T-helper 2 cell treated with Interferon-gamma antibody and Interleukin-4, amounts not matched to agents 5 μg/mL and 100 μg/mL, for 36 hours (primary cell): Measurements from ENCODE around the gene KIF3A.
A peak's percentile ranks its signal among the peaks of the same experiment; 100 is the strongest.

Experiments used
- DNase-seq: peaks from one replicate; pipeline ENCODE4 v3.0.0; 2021; ENCODE audit warnings: low spot score
- H3K27ac Mint-ChIP-seq: one replicate; pipeline ENCODE4 v1.8.0; 2021; ENCODE audit warnings: mild to moderate bottlenecking, mixed read lengths
- H3K27me3 Mint-ChIP-seq: one replicate; pipeline ENCODE4 v1.8.0; 2021; ENCODE audit warnings: low read depth, mixed read lengths
- H3K36me3 Mint-ChIP-seq: one replicate; pipeline ENCODE4 v1.8.0; 2021; ENCODE audit warnings: low read depth, mixed read lengths
- H3K4me1 Mint-ChIP-seq: one replicate; pipeline ENCODE4 v1.8.0; 2021; ENCODE audit warnings: low read depth, mixed read lengths
- H3K4me3 Mint-ChIP-seq: one replicate; pipeline ENCODE4 v1.8.0; 2022; ENCODE audit warnings: mild to moderate bottlenecking, moderate library complexity, mixed read lengths
- H3K9me3 Mint-ChIP-seq: one replicate; pipeline ENCODE4 v1.8.0; 2021; ENCODE audit warnings: mixed read lengths

Gene KIF3A

GRCh38 chr5:132736853-132737833 lies at the start of gene KIF3A:
Gene KIF3A, minus strand, starts transcription at chr5:132737546. Its CDS starts 127 bp downstream, at chr5:132737419.
- Mint-ChIP-seq H3K27me3 (peaks cover 30% of the 10 kb centered on the region), H3K4me1 (peaks cover 37% of the 10 kb centered on the region), H3K27ac (peak within 1 kb of the TSS; percentile 89), H3K4me3 (peak within 1 kb of the TSS; percentile 90), H3K36me3 (peaks cover 12% of the 10 kb centered on the region), H3K9me3 (no peaks in the 10 kb centered on the region)
- DNase-seq: peak; percentile 99

DNA sequence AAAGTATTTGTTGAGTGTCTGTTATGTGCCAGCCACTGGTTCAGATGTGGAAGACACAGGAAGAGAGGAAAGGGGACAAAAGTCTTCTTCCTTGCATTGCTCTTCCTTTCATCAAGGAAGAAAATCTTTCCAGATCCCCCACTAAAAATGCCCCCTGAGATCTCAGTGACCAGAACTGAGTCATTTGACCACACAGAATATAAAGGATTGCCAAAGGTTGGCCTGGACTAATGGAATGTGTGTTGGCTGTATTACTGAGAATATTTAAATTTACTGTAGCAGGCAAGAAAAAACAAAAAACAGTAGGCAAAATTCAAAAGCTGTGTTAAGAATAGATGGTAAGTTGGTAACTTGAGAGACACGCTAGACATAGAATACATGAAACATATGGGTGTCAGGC lies 49.7 kb upstream of the KIF3A start:
- Mint-ChIP-seq H3K36me3 (no peaks in the 10 kb centered on the region), H3K4me3 (no peak overlapping the region), H3K27me3 (peaks cover 36% of the 10 kb centered on the region), H3K4me1 (peaks cover 10% of the 10 kb centered on the region), H3K27ac (no peak overlapping the region), H3K9me3 (no peaks in the 10 kb centered on the region)
- no peak for DNase-seq

DNA sequence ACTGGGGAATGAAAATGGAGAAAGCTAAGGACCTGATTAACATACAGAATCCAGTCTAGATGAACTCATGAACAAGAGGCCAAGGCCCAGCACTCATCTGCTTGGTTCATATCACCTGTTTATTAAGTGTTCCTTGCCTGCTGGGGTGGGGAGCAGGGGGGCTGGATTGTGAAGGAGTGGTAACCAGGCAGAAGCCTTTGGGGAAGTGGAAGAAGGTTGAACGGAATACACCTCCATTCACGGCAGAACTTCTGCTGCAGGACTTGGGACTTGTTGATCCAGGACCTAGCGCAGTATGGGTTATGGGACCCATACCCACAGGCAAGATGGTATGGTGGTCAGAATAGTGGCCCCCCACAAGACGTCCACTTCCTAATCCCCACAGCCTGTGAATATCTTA lies 48.5 kb upstream of the KIF3A start:
- Mint-ChIP-seq H3K4me1 (peaks cover 18% of the 10 kb centered on the region), H3K4me3 (no peak overlapping the region), H3K36me3 (no peaks in the 10 kb centered on the region), H3K27ac (no peak overlapping the region), H3K27me3 (peaks cover 48% of the 10 kb centered on the region), H3K9me3 (no peaks in the 10 kb centered on the region)
- no peak for DNase-seq

GRCh38 chr5:132785365-132785764 lies 48.0 kb upstream of the KIF3A start:
- no peak overlapping the region for H3K27ac Mint-ChIP-seq
- peaks cover 18% of the 10 kb centered on the region for H3K4me1 Mint-ChIP-seq
- no peak overlapping the region for H3K4me3 Mint-ChIP-seq
- H3K27me3 Mint-ChIP-seq: peaks cover 50% of the 10 kb centered on the region
- no peaks in the 10 kb centered on the region for H3K36me3 Mint-ChIP-seq
- no peak for DNase-seq
- no peaks in the 10 kb centered on the region for H3K9me3 Mint-ChIP-seq

- no peak overlapping the region for H3K27ac Mint-ChIP-seq
- peaks cover 29% of the 10 kb centered on the region for H3K4me1 Mint-ChIP-seq
- H3K4me3 Mint-ChIP-seq: no peak overlapping the region
- H3K27me3 Mint-ChIP-seq: peaks cover 62% of the 10 kb centered on the region
- no peaks in the 10 kb centered on the region for H3K9me3 Mint-ChIP-seq
- no peak for DNase-seq
- H3K36me3 Mint-ChIP-seq: no peaks in the 10 kb centered on the region
Measured at GRCh38 chr5:132782101-132782500, 44.8 kb upstream of the KIF3A start.

DNA sequence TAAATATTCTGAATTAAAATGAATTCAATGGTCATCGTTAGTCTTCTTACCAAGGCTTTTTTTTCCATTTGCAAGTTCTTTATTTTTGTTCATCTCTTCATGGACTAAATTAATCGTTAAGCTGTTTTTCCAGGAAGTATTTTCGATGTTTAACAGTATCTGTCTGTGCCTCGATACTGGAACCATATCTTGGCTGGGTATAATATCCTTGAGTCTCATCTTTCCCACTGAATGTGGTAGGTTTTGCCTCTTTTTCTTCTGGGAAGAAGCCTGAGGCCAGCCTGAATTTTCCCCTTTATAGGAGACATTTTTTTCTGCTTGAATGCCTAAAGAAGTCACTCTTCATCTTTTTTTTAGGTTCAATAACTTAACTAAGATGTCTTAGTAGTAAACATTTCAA lies 43.7 kb upstream of the KIF3A start:
- no peaks in the 10 kb centered on the region for H3K36me3 Mint-ChIP-seq
- peak overlapping the region; percentile 38 for H3K4me3 Mint-ChIP-seq
- H3K27me3 Mint-ChIP-seq: peaks cover 59% of the 10 kb centered on the region
- peaks cover 29% of the 10 kb centered on the region for H3K4me1 Mint-ChIP-seq
- H3K9me3 Mint-ChIP-seq: no peaks in the 10 kb centered on the region
- H3K27ac Mint-ChIP-seq: no peak overlapping the region
- no peak for DNase-seq

DNA sequence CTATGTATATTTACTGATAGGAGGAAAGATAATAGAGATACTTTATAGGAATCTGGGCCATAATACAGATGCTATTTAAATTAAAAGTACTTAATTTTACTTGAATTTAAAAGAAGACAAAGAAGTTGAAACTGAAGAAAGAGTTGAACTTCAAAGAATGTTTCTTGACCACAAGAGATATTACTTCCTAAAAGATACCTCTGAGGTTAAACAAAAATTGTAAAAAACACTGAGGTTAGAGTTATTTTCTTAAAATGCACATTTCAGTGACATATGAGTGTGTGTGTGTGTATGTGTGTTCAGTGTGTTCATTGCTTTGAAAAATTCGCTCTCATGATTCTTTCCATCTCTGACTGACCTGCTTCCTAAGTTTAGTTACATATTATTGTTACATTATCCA lies 43.2 kb upstream of the KIF3A start:
- no peaks in the 10 kb centered on the region for H3K9me3 Mint-ChIP-seq
- H3K27me3 Mint-ChIP-seq: peaks cover 60% of the 10 kb centered on the region
- H3K27ac Mint-ChIP-seq: no peak overlapping the region
- H3K4me3 Mint-ChIP-seq: peak overlapping the region; percentile 38
- peaks cover 29% of the 10 kb centered on the region for H3K4me1 Mint-ChIP-seq
- no peaks in the 10 kb centered on the region for H3K36me3 Mint-ChIP-seq
- DNase-seq: no peak

DNA sequence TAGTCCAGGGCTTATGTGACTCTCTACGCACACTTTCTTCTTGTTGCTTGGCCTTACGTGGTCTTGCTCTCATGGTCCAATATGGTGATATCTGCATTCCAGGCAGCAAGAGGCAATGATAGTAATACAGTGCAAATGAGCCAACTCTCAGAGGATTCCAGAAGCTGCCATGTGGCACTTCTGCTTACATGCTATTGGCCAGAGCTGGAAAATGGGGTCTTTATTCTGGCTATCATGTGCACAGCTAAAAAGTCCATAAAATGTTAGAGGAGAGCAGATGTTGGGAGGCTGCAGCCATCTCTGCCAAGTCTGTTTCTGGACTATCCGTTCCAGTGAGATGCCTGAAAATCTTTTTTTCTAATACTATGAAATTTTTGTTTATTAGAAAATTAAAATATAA lies 42.6 kb upstream of the KIF3A start:
- H3K4me1 Mint-ChIP-seq: peaks cover 29% of the 10 kb centered on the region
- H3K36me3 Mint-ChIP-seq: no peaks in the 10 kb centered on the region
- peaks cover 62% of the 10 kb centered on the region for H3K27me3 Mint-ChIP-seq
- H3K4me3 Mint-ChIP-seq: no peak overlapping the region
- no peak for DNase-seq
- no peak overlapping the region for H3K27ac Mint-ChIP-seq
- H3K9me3 Mint-ChIP-seq: no peaks in the 10 kb centered on the region

GRCh38 chr5:132778856-132779255 lies 41.5 kb upstream of the KIF3A start:
- H3K4me3 Mint-ChIP-seq: peak overlapping the region; percentile 12
- no peak for DNase-seq
- no peak overlapping the region for H3K27ac Mint-ChIP-seq
- H3K4me1 Mint-ChIP-seq: peaks cover 28% of the 10 kb centered on the region
- H3K36me3 Mint-ChIP-seq: no peaks in the 10 kb centered on the region
- peaks cover 72% of the 10 kb centered on the region for H3K27me3 Mint-ChIP-seq
- H3K9me3 Mint-ChIP-seq: no peaks in the 10 kb centered on the region

GRCh38 chr5:132778129-132778528 lies 40.8 kb upstream of the KIF3A start:
- Mint-ChIP-seq H3K36me3 (no peaks in the 10 kb centered on the region), H3K27ac (peak overlapping the region; percentile 60)
- no peak for DNase-seq

GRCh38 chr5:132777209-132778069 lies 40.1 kb upstream of the KIF3A start, which contains the start of gene SEPTIN8:
Gene SEPTIN8, minus strand, starts transcription at chr5:132777239. Its CDS starts 102 bp downstream, at chr5:132777137.
- H3K9me3 Mint-ChIP-seq: no peaks in the 10 kb centered on the region
- no peaks in the 10 kb centered on the region for H3K36me3 Mint-ChIP-seq
- H3K4me3 Mint-ChIP-seq: peak within 1 kb of the TSS; percentile 80
- H3K27ac Mint-ChIP-seq: peak within 1 kb of the TSS; percentile 60
- DNase-seq: peak; percentile 57
- peaks cover 66% of the 10 kb centered on the region for H3K27me3 Mint-ChIP-seq
- peaks cover 28% of the 10 kb centered on the region for H3K4me1 Mint-ChIP-seq

More at GRCh38 chr5:132778129-132778528, 40.8 kb upstream of the KIF3A start:
- Mint-ChIP-seq H3K9me3 (no peaks in the 10 kb centered on the region), H3K27me3 (peaks cover 72% of the 10 kb centered on the region), H3K4me1 (peaks cover 28% of the 10 kb centered on the region), H3K4me3 (peak overlapping the region; percentile 80)

DNA sequence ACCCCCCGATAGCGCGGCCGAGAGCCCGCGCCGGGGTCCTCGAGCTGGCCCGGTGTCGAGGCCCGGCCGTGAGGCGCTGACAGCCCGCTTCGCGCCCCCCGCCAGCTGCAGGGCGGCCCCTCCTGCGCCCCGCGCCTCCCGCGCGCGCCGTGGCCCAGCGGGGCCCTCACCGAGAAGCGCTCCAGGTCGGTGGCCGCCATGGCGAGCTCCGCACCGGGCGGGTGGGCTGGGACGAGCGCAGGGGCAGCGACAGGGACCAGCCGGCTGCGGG lies 39.5 kb upstream of the KIF3A start:
- Mint-ChIP-seq H3K27me3 (peaks cover 63% of the 10 kb centered on the region), H3K4me3 (no peak overlapping the region), H3K9me3 (no peaks in the 10 kb centered on the region), H3K36me3 (no peaks in the 10 kb centered on the region), H3K4me1 (peaks cover 26% of the 10 kb centered on the region), H3K27ac (no peak overlapping the region)
- no peak for DNase-seq

DNA sequence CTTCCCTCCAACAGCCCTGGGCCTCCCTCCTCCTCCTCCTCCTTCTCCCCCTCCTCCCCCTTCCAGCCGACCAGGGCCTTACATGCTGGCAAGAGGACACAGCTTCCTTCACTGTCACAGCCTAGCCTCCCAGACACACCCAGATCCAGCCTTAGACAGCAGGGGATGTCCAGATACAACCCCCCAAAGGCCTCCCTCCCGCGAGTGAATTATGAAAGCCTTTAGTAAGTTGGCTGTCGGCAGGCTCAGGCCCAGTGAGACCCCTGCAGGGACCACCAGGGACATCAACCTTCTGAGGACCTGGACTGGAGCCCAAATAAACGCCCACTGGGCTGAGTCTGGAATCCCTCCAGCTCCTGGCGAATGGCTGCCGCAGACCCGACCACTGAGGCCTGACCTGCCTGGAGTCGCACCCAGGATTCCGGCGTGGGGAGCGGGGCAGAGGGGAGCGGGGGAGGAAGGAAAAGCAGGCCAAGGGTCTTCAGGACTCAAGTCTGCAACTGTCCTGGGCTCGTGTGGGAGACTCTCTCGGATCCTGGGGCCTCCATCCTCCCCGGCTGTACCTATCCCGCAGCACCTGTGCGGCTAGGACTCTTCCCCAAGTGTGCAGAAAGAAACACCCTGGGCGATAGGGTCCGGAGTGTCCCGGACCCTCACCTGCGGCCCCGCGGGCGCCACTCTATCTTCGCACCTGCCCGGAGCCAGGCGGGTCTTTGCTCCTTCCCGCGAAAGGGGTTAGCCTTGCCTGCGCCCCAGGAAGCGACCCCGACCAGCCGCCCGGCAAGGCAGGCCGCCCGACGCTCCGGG lies 39.0 kb upstream of the KIF3A start:
- Mint-ChIP-seq H3K4me1 (peaks cover 23% of the 10 kb centered on the region), H3K27ac (peak overlapping the region; percentile 27), H3K27me3 (peaks cover 58% of the 10 kb centered on the region), H3K4me3 (peak overlapping the region; percentile 70), H3K36me3 (no peaks in the 10 kb centered on the region), H3K9me3 (no peaks in the 10 kb centered on the region)
- DNase-seq: no peak
